NB4 (cell line): ENCODE data around the gene SORT1.
A peak's percentile ranks its signal among the peaks of the same experiment; 100 is the strongest.

Experiments
- DNase-seq: peaks from one replicate; pipeline ENCODE4 v3.0.0; 2010; ENCODE audit warnings: low read depth
- H3K4me3 ChIP-seq: one replicate; pipeline ENCODE4 v1.5.1; 2011; ENCODE audit warnings: mild to moderate bottlenecking, low read depth, low read length, moderate library complexity
- MAX ChIP-seq: IDR thresholded peaks from 2 replicates; pipeline ENCODE4 v1.6.1; 2011; ENCODE audit warnings: low read depth, low read length
- MYC ChIP-seq: IDR thresholded peaks from 2 replicates; pipeline ENCODE4 v1.6.1; 2011; ENCODE audit warnings: low read depth, low read length
- POLR2A ChIP-seq: IDR thresholded peaks from 2 replicates; pipeline ENCODE4 v1.6.1; 2011; ENCODE audit warnings: mild to moderate bottlenecking; ENCODE audit not compliant: insufficient read length; ENCODE audit errors: extremely low read depth
- TF ChIP-seq, protein P1 (sequence below): IDR thresholded peaks from one replicate; pipeline ENCODE4 v1.5.1; 2012; ENCODE audit warnings: low read depth, low read length

SORT1 gene

GRCh38 chr1:109269981-109270622, 127.6 kb downstream of the SORT1 start:
- no peak overlapping the region for H3K4me3 ChIP-seq
- DNase-seq, result no peak
- TF ChIP-seq, protein P1, sequence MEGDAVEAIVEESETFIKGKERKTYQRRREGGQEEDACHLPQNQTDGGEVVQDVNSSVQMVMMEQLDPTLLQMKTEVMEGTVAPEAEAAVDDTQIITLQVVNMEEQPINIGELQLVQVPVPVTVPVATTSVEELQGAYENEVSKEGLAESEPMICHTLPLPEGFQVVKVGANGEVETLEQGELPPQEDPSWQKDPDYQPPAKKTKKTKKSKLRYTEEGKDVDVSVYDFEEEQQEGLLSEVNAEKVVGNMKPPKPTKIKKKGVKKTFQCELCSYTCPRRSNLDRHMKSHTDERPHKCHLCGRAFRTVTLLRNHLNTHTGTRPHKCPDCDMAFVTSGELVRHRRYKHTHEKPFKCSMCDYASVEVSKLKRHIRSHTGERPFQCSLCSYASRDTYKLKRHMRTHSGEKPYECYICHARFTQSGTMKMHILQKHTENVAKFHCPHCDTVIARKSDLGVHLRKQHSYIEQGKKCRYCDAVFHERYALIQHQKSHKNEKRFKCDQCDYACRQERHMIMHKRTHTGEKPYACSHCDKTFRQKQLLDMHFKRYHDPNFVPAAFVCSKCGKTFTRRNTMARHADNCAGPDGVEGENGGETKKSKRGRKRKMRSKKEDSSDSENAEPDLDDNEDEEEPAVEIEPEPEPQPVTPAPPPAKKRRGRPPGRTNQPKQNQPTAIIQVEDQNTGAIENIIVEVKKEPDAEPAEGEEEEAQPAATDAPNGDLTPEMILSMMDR, result no peak
- no peak for TF ChIP-seq POLR2A
- no peak for TF ChIP-seq MAX
- TF ChIP-seq MYC, result no peak

- no peak overlapping the region for H3K4me3 ChIP-seq
- TF ChIP-seq, protein P1, result no peak
- no peak for TF ChIP-seq MAX
- no peak for DNase-seq
Measured at GRCh38 chr1:109269212-109269980, 128.3 kb downstream of the SORT1 start.

GRCh38 chr1:109268431-109269211, 129.1 kb downstream of the SORT1 start:
- no peak for TF ChIP-seq MAX
- TF ChIP-seq MYC, result no peak
- no peak for TF ChIP-seq POLR2A
- TF ChIP-seq, protein P1, result no peak
- H3K4me3 ChIP-seq, result no peak overlapping the region
- DNase-seq, result no peak

DNA sequence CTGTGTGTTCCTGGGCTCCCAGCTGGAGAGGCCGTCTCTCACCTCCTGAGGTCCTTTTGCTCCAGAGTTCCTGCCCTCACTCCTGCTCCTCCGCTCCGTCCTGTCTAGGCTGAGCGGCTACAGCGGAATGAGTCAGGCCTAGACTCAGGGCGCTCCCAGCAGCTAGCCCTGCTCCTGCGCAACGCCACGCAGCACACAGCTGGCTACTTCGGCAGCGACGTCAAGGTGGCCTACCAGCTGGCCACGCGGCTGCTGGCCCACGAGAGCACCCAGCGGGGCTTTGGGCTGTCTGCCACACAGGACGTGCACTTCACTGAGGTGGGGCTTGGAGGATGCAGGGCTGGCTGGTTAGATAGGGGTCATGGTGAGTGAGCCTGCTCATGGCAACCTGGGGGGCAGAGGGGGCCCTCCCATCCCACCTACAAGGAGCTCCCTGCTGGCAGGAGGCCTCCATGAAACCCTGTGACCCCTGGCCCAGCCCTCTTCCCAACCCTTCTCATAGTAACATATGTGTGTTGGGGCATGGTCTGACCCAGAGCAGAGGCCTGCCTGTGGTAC, 129.9 kb downstream of the SORT1 start:
- DNase-seq, result no peak
- no peak overlapping the region for H3K4me3 ChIP-seq
- TF ChIP-seq MAX (no peak), POLR2A (no peak), MYC (no peak)
- TF ChIP-seq, protein P1, result no peak

GRCh38 chr1:109266965-109267364, 130.8 kb downstream of the SORT1 start:
- H3K4me3 ChIP-seq, result no peak overlapping the region
- peak; percentile 18 for DNase-seq
- TF ChIP-seq POLR2A (no peak), MYC (no peak)
